K562 (cell line): ENCODE data around the gene SYNM.
"Not testable (repeated sequence)": the region's sequence is repeated elsewhere in the genome, so short reads cannot be mapped to it uniquely, and the experiment has no call there.

Experiments used
- ATF3 ChIP-seq, 2 experiments: fragments of 450-650 bp in 1 of 2; sonication (generic) in 1 of 2; formaldehyde crosslinking in 1 of 2; IDR thresholded peaks in 1 of 2; conservative IDR thresholded peaks in 1 of 2; 2 replicates each; pipeline versions ENCODE4 v1.6.1 to v1.8.1; 2016 to 2023; ENCODE audit warnings: mild to moderate bottlenecking in 2 of 2, moderate library complexity in 2 of 2, inconsistent platforms in 1 of 2, missing genetic modification reagents in 1 of 2
- EZH2 ChIP-seq: IDR thresholded peaks from 2 replicates; pipeline ENCODE4 v1.6.1; 2012; ENCODE audit warnings: low read depth, mild to moderate bottlenecking, inconsistent platforms, low read length, borderline replicate concordance
- JUN ChIP-seq, 2 experiments: sonication (generic) in 1 of 2; formaldehyde crosslinking in 1 of 2; IDR thresholded peaks; 2 replicates each; pipeline versions ENCODE4 v1.6.1 to v1.8.0; 2012 to 2022; ENCODE audit warnings: borderline replicate concordance in 2 of 2, mild to moderate bottlenecking in 2 of 2, improper control_type of control experiment in 1 of 2, low read depth in 1 of 2, low read length in 1 of 2, missing genetic modification reagents in 1 of 2
- RCOR1 ChIP-seq, 2 experiments: IDR thresholded peaks; 2 replicates each; pipeline ENCODE4 v1.6.1; 2012; ENCODE audit warnings: low read depth in 2 of 2, low read length in 2 of 2, borderline replicate concordance in 1 of 2, improper control_type of control experiment in 1 of 2
- TF ChIP-seq, protein P1 (sequence below): fragments of 250-450 bp; sonication (Bioruptor Pico); IDR thresholded peaks from 2 replicates; pipeline ENCODE4 v1.8.0; 2022; ENCODE audit warnings: inconsistent platforms, mild to moderate bottlenecking, moderate library complexity, borderline replicate concordance

GRCh38 chr15:99075059-99075652, 29.7 kb upstream of the SYNM start:
- TF ChIP-seq JUN (IDR thresholded peaks at IDR 0.05; ENCODE audit: borderline replicate concordance, low read depth, low read length); JUN (CRISPR knock-in tag; IDR thresholded peaks at IDR 0.05; ENCODE audit: borderline replicate concordance); ATF3 (IDR thresholded peaks at IDR 0.05); ATF3 (CRISPR knock-in tag; conservative IDR thresholded peaks at IDR 0.05); EZH2; RCOR1 (IDR thresholded peaks at IDR 0.05; ENCODE audit: borderline replicate concordance in 1 of 2, low read depth in 2 of 2, low read length in 2 of 2): not testable (repeated sequence)
- TF ChIP-seq, protein P1, sequence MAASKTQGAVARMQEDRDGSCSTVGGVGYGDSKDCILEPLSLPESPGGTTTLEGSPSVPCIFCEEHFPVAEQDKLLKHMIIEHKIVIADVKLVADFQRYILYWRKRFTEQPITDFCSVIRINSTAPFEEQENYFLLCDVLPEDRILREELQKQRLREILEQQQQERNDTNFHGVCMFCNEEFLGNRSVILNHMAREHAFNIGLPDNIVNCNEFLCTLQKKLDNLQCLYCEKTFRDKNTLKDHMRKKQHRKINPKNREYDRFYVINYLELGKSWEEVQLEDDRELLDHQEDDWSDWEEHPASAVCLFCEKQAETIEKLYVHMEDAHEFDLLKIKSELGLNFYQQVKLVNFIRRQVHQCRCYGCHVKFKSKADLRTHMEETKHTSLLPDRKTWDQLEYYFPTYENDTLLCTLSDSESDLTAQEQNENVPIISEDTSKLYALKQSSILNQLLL (CRISPR knock-in tag) = not testable (repeated sequence)
